Left lung (tissue), 14 donors: ENCODE results near the gene R3HDM4. TPM values are rescaled to one million over a fixed set of nuclear protein-coding genes. Genes with fewer than 3 reads are reported as not detected.

Experiments used
- ATAC-seq: fragments of 200-7000 bp; cut with Tn5 transposase; one replicate; pipeline ENCODE4 v1.9.1; 2020; ENCODE audit warnings: moderate library complexity
- DNase-seq, 4 donors: peaks; one replicate each; pipeline ENCODE4 v3.0.0-alpha.2; 2013 to 2020
- H3K27ac ChIP-seq, 2 donors: fragments of 200-600 bp; sonication (generic) in 1 of 2; one replicate each; pipeline versions ENCODE4 v1.5.0 to v1.8.0; 2020 to 2021
- H3K27me3 ChIP-seq, 2 donors: fragments of 200-600 bp; sonication (generic) in 1 of 2; one replicate each; pipeline versions ENCODE4 v1.5.0 to v1.8.0; 2020 to 2021
- H3K36me3 ChIP-seq, 2 donors: fragments of 200-600 bp; sonication (generic) in 1 of 2; one replicate each; pipeline versions ENCODE4 v1.5.0 to v1.8.0; 2020 to 2021
- H3K4me1 ChIP-seq, 2 donors: fragments of 200-600 bp; one replicate each; pipeline ENCODE4 v1.8.0; 2021
- H3K4me3 ChIP-seq, 2 donors: fragments of 200-600 bp; sonication (generic) in 1 of 2; one replicate each; pipeline versions ENCODE4 v1.5.0 to v1.8.0; 2020 to 2021; ENCODE audit warnings: mild to moderate bottlenecking in 1 of 2
- H3K9me3 ChIP-seq, 2 donors: fragments of 200-600 bp; sonication (generic) in 1 of 2; one replicate each; pipeline versions ENCODE4 v1.5.0 to v1.8.0; 2020 to 2021
- CTCF ChIP-seq, 2 donors: fragments of 200-600 bp; sonication (generic) in 1 of 2; IDR thresholded peaks; one replicate each; pipeline versions ENCODE4 v1.5.0 to v1.8.0; 2021; ENCODE audit warnings: antibody characterized with exemption in 2 of 2
- intact Hi-C, 2 donors: fragments of 100-400 bp; cut with DNase I; formaldehyde crosslinking; loops; one replicate each; pipeline versions ENCODE4 v1.11.2 to v1.14.2; 2022
- long read RNA-seq, 12 donors: library from polyadenylated mRNA in 2 of 12; unstranded in 2 of 12; transcript quantifications; one replicate each; pipeline ENCODE4 v2.0.0 and lab custom pipeline, GENCODE V29; 2019 to 2026
- polyA plus RNA-seq, 6 donors: library from polyadenylated mRNA; unstranded; fragments of 120-200 nt; gene quantifications; one replicate each; pipeline ENCODE4 v1.2.1, GENCODE V29; 2013; ENCODE audit not compliant: insufficient read length in 6 of 6
- total RNA-seq, 2 donors: library from RNA; stranded (reverse); fragmentation: NEBNext Ultra II Directional; extraction: Animal tissue kit (Norgen Biotek cat#: 25700); gene quantifications; one replicate each; pipeline ENCODE4 v1.2.1, GENCODE V29; 2021
- donor health status: DM: no; HTN: yes; CAD: no.
- donor health status: DM: no; HTN: no; CAD: no.

Gene R3HDM4
- 10 to 100 TPM; 46.1 to 66.3 TPM for total RNA-seq
- polyA plus RNA-seq: 10 to 100 TPM; 28.8 to 51.2 (median 37.4) TPM
- long read RNA-seq, donor 1, transcript R3HDM4-201 (8 exons, 1,815 nt): major isoform, 32 of 44 reads
- long read RNA-seq, donor 1, partial matches to known transcripts: 5 of 44 reads
- long read RNA-seq, donor 1, other reads (novel, unspliced or antisense): 6 of 44 reads
- long read RNA-seq, donor 2, transcript R3HDM4-201 (8 exons, 1,815 nt): major isoform, 5 of 8 reads
- long read RNA-seq, donor 2, partial matches to known transcripts: 0 of 8 reads
- long read RNA-seq, donor 2, other reads (novel, unspliced or antisense): 0 of 8 reads
- long read RNA-seq, donor 3, transcript R3HDM4-201 (8 exons, 1,815 nt): major isoform, 7 of 7 reads
- long read RNA-seq, donor 3, partial matches to known transcripts: 0 of 7 reads
- long read RNA-seq, donor 3, other reads (novel, unspliced or antisense): 0 of 7 reads
- long read RNA-seq, donor 4, partial matches to known transcripts: 0 of 2 reads
- long read RNA-seq, donor 4, other reads (novel, unspliced or antisense): 1 of 2 reads
- long read RNA-seq, donor 5, transcript R3HDM4-201 (8 exons, 1,815 nt): major isoform, 7 of 8 reads
- long read RNA-seq, donor 5, partial matches to known transcripts: 0 of 8 reads
- long read RNA-seq, donor 5, other reads (novel, unspliced or antisense): 0 of 8 reads
- long read RNA-seq, donor 6, transcript R3HDM4-201 (8 exons, 1,815 nt): major isoform, 10 of 11 reads
- long read RNA-seq, donor 6, partial matches to known transcripts: 0 of 11 reads
- long read RNA-seq, donor 6, other reads (novel, unspliced or antisense): 0 of 11 reads
- long read RNA-seq, donor 7, partial matches to known transcripts: 0 of 4 reads
- long read RNA-seq, donor 7, other reads (novel, unspliced or antisense): 0 of 4 reads
- long read RNA-seq, donor 8, transcript R3HDM4-201 (8 exons, 1,815 nt): major isoform, 11 of 17 reads
- long read RNA-seq, donor 8, partial matches to known transcripts: 0 of 17 reads
- long read RNA-seq, donor 8, other reads (novel, unspliced or antisense): 5 of 17 reads
- long read RNA-seq, donor 9, partial matches to known transcripts: 0 of 2 reads
- long read RNA-seq, donor 9, other reads (novel, unspliced or antisense): 0 of 2 reads
- long read RNA-seq, donor 10, transcript R3HDM4-201 (8 exons, 1,815 nt): major isoform, 6 of 7 reads
- long read RNA-seq, donor 10, partial matches to known transcripts: 0 of 7 reads
- long read RNA-seq, donor 10, other reads (novel, unspliced or antisense): 1 of 7 reads
- long read RNA-seq, donor 11: 0 reads
- long read RNA-seq, donor 12, transcript R3HDM4-201 (8 exons, 1,815 nt): major isoform, 10 of 10 reads
- long read RNA-seq, donor 12, partial matches to known transcripts: 0 of 10 reads
- long read RNA-seq, donor 12, other reads (novel, unspliced or antisense): 0 of 10 reads

GRCh38 chr19:913080-913748, at the start of gene R3HDM4:
Gene R3HDM4 (minus strand): TSS chr19:913219. CDS start chr19:913157, 62 bp downstream.
- ATAC-seq (peak; percentile 75), DNase-seq (peak in 3 of 4 donors; percentile 74 to 97 (median 82))
- intact Hi-C loops: no loop called here
- TF ChIP-seq CTCF (IDR thresholded peaks at IDR 0.05): no peak
- peaks cover 17 to 75% of the 10 kb centered on the region in 2 donors for H3K4me1 ChIP-seq
- peak within 1 kb of the TSS; percentile 65 to 69 for H3K4me3 ChIP-seq
- H3K36me3 ChIP-seq: no peaks in the 10 kb centered on the region
- H3K27me3 ChIP-seq: peaks cover 15 to 23% of the 10 kb centered on the region in 2 donors
- H3K9me3 ChIP-seq: no peaks in the 10 kb centered on the region
- peak within 1 kb of the TSS; percentile 93 to 94 for H3K27ac ChIP-seq

- no peaks in the 10 kb centered on the region for H3K9me3 ChIP-seq
Observed at GRCh38 chr19:961866-962620, 49.0 kb upstream of the R3HDM4 start.

GRCh38 chr19:960601-960938, 47.6 kb upstream of the R3HDM4 start:
- peaks cover 0 to 10% of the 10 kb centered on the region in 2 donors for H3K4me1 ChIP-seq
- no peaks in the 10 kb centered on the region for H3K27me3 ChIP-seq
- no peak overlapping the region for H3K27ac ChIP-seq
- H3K36me3 ChIP-seq: peaks cover 0 to 51% of the 10 kb centered on the region in 2 donors
- DNase-seq (no peak), ATAC-seq (no peak)
- H3K4me3 ChIP-seq: no peak overlapping the region
- TF ChIP-seq CTCF (IDR thresholded peaks at IDR 0.05): no peak
- intact Hi-C loops: no loop called here
- no peaks in the 10 kb centered on the region for H3K9me3 ChIP-seq

More at GRCh38 chr19:961866-962620, 49.0 kb upstream of the R3HDM4 start:
- H3K4me3 ChIP-seq: no peak overlapping the region
- H3K36me3 ChIP-seq: peaks cover 0 to 66% of the 10 kb centered on the region in 2 donors
- no peak overlapping the region for H3K27ac ChIP-seq
- DNase-seq (peak in 2 of 4 donors; percentile 66 to 72), ATAC-seq (peak; percentile 29)
- H3K4me1 ChIP-seq: peaks cover 0 to 3% of the 10 kb centered on the region in 2 donors
- H3K27me3 ChIP-seq: no peaks in the 10 kb centered on the region
- TF ChIP-seq CTCF (IDR thresholded peaks at IDR 0.05): no peak
- intact Hi-C loops: no loop called here

GRCh38 chr19:960020-960419, 47.0 kb upstream of the R3HDM4 start:
- H3K27ac ChIP-seq: no peak overlapping the region
- H3K4me3 ChIP-seq: no peak overlapping the region
- TF ChIP-seq CTCF (IDR thresholded peaks at IDR 0.05): no peak
- no peaks in the 10 kb centered on the region for H3K9me3 ChIP-seq
- H3K36me3 ChIP-seq: peaks cover 0 to 46% of the 10 kb centered on the region in 2 donors
- peak in 1 of 4 donors; percentile 48 for DNase-seq
- intact Hi-C loops: no loop called here
- ATAC-seq: no peak
- peaks cover 0 to 10% of the 10 kb centered on the region in 2 donors for H3K4me1 ChIP-seq
- H3K27me3 ChIP-seq: no peaks in the 10 kb centered on the region
